ENCODE measurements around the gene KRT71. TPM values are rescaled to one million over a fixed set of nuclear protein-coding genes. Genes with fewer than 3 reads are reported as not detected.
A peak's percentile ranks its signal among the peaks of the same experiment; 100 is the strongest.

The KRT71 gene
- total RNA-seq, 4 donors from 2014 or later: not detected

- no peaks in the 10 kb centered on the region for H3K4me1 ChIP-seq
- ATAC-seq (no peak), DNase-seq (no peak)
- in situ Hi-C loops (cut with MboI; ENCODE audit: low sequenced_read_pairs in 4 of 4) (loop anchor here in 1 of 4 donors (25.0 kb wide), 2 partner anchors 303 to 403 kb away; no protein-coding TSS in a partner anchor), intact Hi-C loops (cut with DNase I; ENCODE audit: low total_unique reads) (loop anchor here (5.0 kb wide), 1 partner anchor 293 kb away; no protein-coding TSS in a partner anchor)
- H3K27me3 ChIP-seq: no peaks in the 10 kb centered on the region
- no peaks in the 10 kb centered on the region for H3K9me3 ChIP-seq
- H3K36me3 ChIP-seq: no peaks in the 10 kb centered on the region
- no peak overlapping the region for H3K27ac ChIP-seq
- no peak for TF ChIP-seq POLR2A (IDR thresholded peaks at IDR 0.05)
- TF ChIP-seq CTCF (IDR thresholded peaks at IDR 0.05 in 4 of 5, conservative IDR thresholded peaks at IDR 0.05 in 1 of 5): no peak
- no peak overlapping the region for H3K4me3 ChIP-seq
Measured at GRCh38 chr12:52584156-52584682, 31.3 kb upstream of the KRT71 start.

- in situ Hi-C loops (cut with MboI; ENCODE audit: low sequenced_read_pairs in 4 of 4) (loop anchor here in 1 of 4 donors (25.0 kb wide), 2 partner anchors 304 to 404 kb away; no protein-coding TSS in a partner anchor), intact Hi-C loops (cut with DNase I; ENCODE audit: low total_unique reads) (loop anchor here (5.0 kb wide), 1 partner anchor 294 kb away; no protein-coding TSS in a partner anchor)
Measured at GRCh38 chr12:52582971-52583456, 30.1 kb upstream of the KRT71 start.

GRCh38 chr12:52582486-52582885, 29.5 kb upstream of the KRT71 start:
- no peak overlapping the region for H3K4me3 ChIP-seq
- H3K27me3 ChIP-seq: no peaks in the 10 kb centered on the region
- intact Hi-C loops (cut with DNase I; ENCODE audit: low total_unique reads): loop anchor here (5.0 kb wide), 1 partner anchor 295 kb away; no protein-coding TSS in a partner anchor
- no peaks in the 10 kb centered on the region for H3K36me3 ChIP-seq
- H3K27ac ChIP-seq: no peak overlapping the region
- no peaks in the 10 kb centered on the region for H3K4me1 ChIP-seq
- TF ChIP-seq CTCF (IDR thresholded peaks at IDR 0.05 in 4 of 5, conservative IDR thresholded peaks at IDR 0.05 in 1 of 5): no peak
- in situ Hi-C loops (cut with MboI; ENCODE audit: low sequenced_read_pairs in 4 of 4): loop anchor here in 1 of 4 donors (25.0 kb wide), 2 partner anchors 305 to 405 kb away; no protein-coding TSS in a partner anchor
- no peaks in the 10 kb centered on the region for H3K9me3 ChIP-seq
- DNase-seq: no peak
- no peak for ATAC-seq

More at GRCh38 chr12:52582971-52583456, 30.1 kb upstream of the KRT71 start:
- TF ChIP-seq CTCF (IDR thresholded peaks at IDR 0.05 in 4 of 5, conservative IDR thresholded peaks at IDR 0.05 in 1 of 5): peak in 3 of 5 experiments; percentile 31 to 47 (median 39)
- TF ChIP-seq POLR2A (IDR thresholded peaks at IDR 0.05): no peak
- H3K4me3 ChIP-seq: no peak overlapping the region
- H3K27ac ChIP-seq: no peak overlapping the region
- H3K36me3 ChIP-seq: no peaks in the 10 kb centered on the region
- no peaks in the 10 kb centered on the region for H3K9me3 ChIP-seq
- no peaks in the 10 kb centered on the region for H3K4me1 ChIP-seq
- peak in 1 of 2 donors; percentile 62 for ATAC-seq
- peak in 1 of 2 donors; percentile 11 for DNase-seq
- no peaks in the 10 kb centered on the region for H3K27me3 ChIP-seq

- no peaks in the 10 kb centered on the region for H3K9me3 ChIP-seq
- H3K4me1 ChIP-seq: no peaks in the 10 kb centered on the region
- DNase-seq (no peak), ATAC-seq (no peak)
- H3K36me3 ChIP-seq: no peaks in the 10 kb centered on the region
- in situ Hi-C loops (cut with MboI; ENCODE audit: low sequenced_read_pairs in 4 of 4) (loop anchor here in 1 of 4 donors (25.0 kb wide), 2 partner anchors 306 to 406 kb away; no protein-coding TSS in a partner anchor), intact Hi-C loops (cut with DNase I; ENCODE audit: low total_unique reads) (loop anchor here (5.0 kb wide), 1 partner anchor 296 kb away; no protein-coding TSS in a partner anchor)
- no peak overlapping the region for H3K27ac ChIP-seq
- no peaks in the 10 kb centered on the region for H3K27me3 ChIP-seq
- H3K4me3 ChIP-seq: no peak overlapping the region
- TF ChIP-seq CTCF (IDR thresholded peaks at IDR 0.05 in 4 of 5, conservative IDR thresholded peaks at IDR 0.05 in 1 of 5): no peak
- no peak for TF ChIP-seq POLR2A (IDR thresholded peaks at IDR 0.05)
Measured at GRCh38 chr12:52581481-52581880, 28.5 kb upstream of the KRT71 start.
